ENCODE measurements around the gene SKA1.
"Not testable (repeated sequence)": the region's sequence is repeated elsewhere in the genome, so short reads cannot be mapped to it uniquely, and the experiment has no call there.

Gene SKA1

GRCh38 chr18:50432915-50433314, 58.1 kb downstream of the SKA1 start:
- no peak for DNase-seq

GRCh38 chr18:50436742-50437141, 61.9 kb downstream of the SKA1 start:
- not testable (repeated sequence) for DNase-seq

- DNase-seq = no peak
Measured at GRCh38 chr18:50439460-50440015, 64.7 kb downstream of the SKA1 start.

DNA sequence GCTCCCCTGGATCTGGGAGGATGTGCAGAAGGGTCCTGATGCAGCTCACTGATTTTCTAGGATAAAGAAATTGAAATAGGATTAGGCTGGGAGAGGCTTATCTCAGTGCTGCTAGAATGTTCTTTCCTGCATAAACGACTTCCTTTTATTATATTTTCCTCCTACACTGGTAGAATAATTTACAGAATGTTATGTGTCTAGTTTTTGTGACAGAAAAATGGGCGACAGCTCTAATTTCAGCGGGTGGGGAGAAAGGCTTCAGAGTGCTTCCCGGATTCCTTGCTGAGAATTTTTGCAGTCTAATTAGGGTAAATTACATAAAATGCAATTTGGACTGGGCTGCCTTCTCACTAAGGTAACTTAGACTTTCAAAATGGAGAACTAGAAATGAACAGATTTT, 66.2 kb downstream of the SKA1 start:
- no peak for DNase-seq

GRCh38 chr18:50441501-50441900, 66.7 kb downstream of the SKA1 start:
- peak; percentile 73 for DNase-seq

All from DMS79 treated with DMSO at 0.1 percent for 48 hours (cell line).